Myocyte (in vitro differentiated cells): ENCODE measurements around the gene PARD3B. TPM values are rescaled to one million over a fixed set of nuclear protein-coding genes. Genes with fewer than 3 reads are reported as not detected.
A peak's percentile ranks its signal among the peaks of the same experiment; 100 is the strongest.

Experiments used
- DNase-seq: peaks from one replicate; pipeline ENCODE4 v3.0.0-alpha.2; 2012; ENCODE audit warnings: low read depth
- total RNA-seq: library from RNA; depleted of rRNA; stranded (reverse); fragments of >200 nt; gene quantifications from 2 replicates; pipeline ENCODE4 v1.2.3, GENCODE V29; 2014

Gene PARD3B
- total RNA-seq, 1 donor from 2014 or later, result 7.2 TPM

- DNase-seq, result no peak
These were observed 1092.0 kb downstream of the PARD3B start for GRCh38 chr2:205637320-205637602.

- no peak for DNase-seq
These were observed 1092.7 kb downstream of the PARD3B start for GRCh38 chr2:205637779-205638503.

- no peak for DNase-seq
These were observed 1095.4 kb downstream of the PARD3B start for GRCh38 chr2:205640716-205641115.

GRCh38 chr2:205642599-205643356 lies 1097.5 kb downstream of the PARD3B start:
- no peak for DNase-seq

GRCh38 chr2:205643391-205643885 lies 1098.2 kb downstream of the PARD3B start:
- DNase-seq, result no peak

- no peak for DNase-seq
These were observed 1098.7 kb downstream of the PARD3B start for GRCh38 chr2:205644018-205644417.

- no peak for DNase-seq
These were observed 1101.4 kb downstream of the PARD3B start for GRCh38 chr2:205646680-205647079.

- DNase-seq, result no peak
These were observed 1105.2 kb downstream of the PARD3B start for GRCh38 chr2:205650450-205650849.

GRCh38 chr2:205650931-205651330 lies 1105.7 kb downstream of the PARD3B start:
- DNase-seq, result no peak

- DNase-seq, result no peak
These were observed 1106.4 kb downstream of the PARD3B start for GRCh38 chr2:205651719-205652118.

GRCh38 chr2:205654878-205655605 lies 1109.8 kb downstream of the PARD3B start:
- peak; percentile 68 for DNase-seq

GRCh38 chr2:205655779-205656456 lies 1110.6 kb downstream of the PARD3B start:
- DNase-seq, result peak; percentile 36

- DNase-seq, result no peak
These were observed 1111.2 kb downstream of the PARD3B start for GRCh38 chr2:205656461-205656860.

- no peak for DNase-seq
These were observed 1111.7 kb downstream of the PARD3B start for GRCh38 chr2:205656941-205657340.

GRCh38 chr2:205657579-205657978 lies 1112.3 kb downstream of the PARD3B start:
- peak; percentile 47 for DNase-seq

GRCh38 chr2:205658068-205658467 lies 1112.8 kb downstream of the PARD3B start:
- no peak for DNase-seq

GRCh38 chr2:205658572-205658971 lies 1113.3 kb downstream of the PARD3B start:
- DNase-seq, result no peak

- peak; percentile 89 for DNase-seq
These were observed 1114.6 kb downstream of the PARD3B start for GRCh38 chr2:205659922-205660321.

- DNase-seq, result peak; percentile 97
These were observed 1115.3 kb downstream of the PARD3B start for GRCh38 chr2:205660521-205661124.

GRCh38 chr2:205661281-205661680 lies 1116.0 kb downstream of the PARD3B start:
- no peak for DNase-seq
